ENCODE data around the gene GNG12. TPM values are rescaled to one million over a fixed set of nuclear protein-coding genes. Genes with fewer than 3 reads are reported as not detected.
A peak's percentile ranks its signal among the peaks of the same experiment; 100 is the strongest.

Gene GNG12
- total RNA-seq, 2 donors from 2014 or later = 49.4 to 61.5 TPM

GRCh38 chr1:67705735-67706453 is 127.4 kb downstream of the GNG12 start:
- peak; percentile 51 for DNase-seq (ENCODE audit: low spot score)
- TF ChIP-seq POLR2AphosphoS5 (IDR thresholded peaks at IDR 0.05) = no peak
- Histone ChIP-seq H3K4me3 (no peak overlapping the region), H3K27ac (no peak overlapping the region), H3K27me3 (replicated peaks; ENCODE audit: insufficient read depth) (no peaks in the 10 kb centered on the region), H3K4me1 (replicated peaks) (no peaks in the 10 kb centered on the region), H3K36me3 (no peaks in the 10 kb centered on the region), H3K9me3 (no peaks in the 10 kb centered on the region)
- intact Hi-C loops (cut with DNase I) = loop anchor here (5.0 kb wide), 1 partner anchor 41 kb away; no protein-coding TSS in a partner anchor
- WGBS = 43% methylated on average over 10 of the region's 10 CpGs

GRCh38 chr1:67704351-67704750 is 128.9 kb downstream of the GNG12 start:
- Histone ChIP-seq H3K36me3 (no peaks in the 10 kb centered on the region), H3K4me3 (no peak overlapping the region), H3K27ac (no peak overlapping the region), H3K27me3 (replicated peaks; ENCODE audit: insufficient read depth) (no peaks in the 10 kb centered on the region), H3K9me3 (no peaks in the 10 kb centered on the region), H3K4me1 (replicated peaks) (no peaks in the 10 kb centered on the region)
- intact Hi-C loops (cut with DNase I) = no loop called here
- 96% methylated on average over 3 of the region's 3 CpGs for WGBS
- no peak for DNase-seq (ENCODE audit: low spot score)
- TF ChIP-seq CTCF (IDR thresholded peaks at IDR 0.05) = no peak
- TF ChIP-seq POLR2A (IDR thresholded peaks at IDR 0.05) = no peak
- TF ChIP-seq POLR2AphosphoS5 (IDR thresholded peaks at IDR 0.05) = no peak

- H3K9me3 ChIP-seq = no peaks in the 10 kb centered on the region
- no peak overlapping the region for H3K27ac ChIP-seq
- intact Hi-C loops (cut with DNase I) = no loop called here
- H3K36me3 ChIP-seq = no peaks in the 10 kb centered on the region
- no peaks in the 10 kb centered on the region for H3K4me1 ChIP-seq (replicated peaks)
- H3K4me3 ChIP-seq = no peak overlapping the region
- WGBS = 83% methylated on average over 2 of the region's 2 CpGs
- DNase-seq (ENCODE audit: low spot score) = no peak
- no peaks in the 10 kb centered on the region for H3K27me3 ChIP-seq (replicated peaks; ENCODE audit: insufficient read depth)
- TF ChIP-seq CTCF (IDR thresholded peaks at IDR 0.05) (no peak), POLR2AphosphoS5 (IDR thresholded peaks at IDR 0.05) (no peak), POLR2A (IDR thresholded peaks at IDR 0.05) (no peak)
Observed at GRCh38 chr1:67701876-67702275, 131.4 kb downstream of the GNG12 start.

DNA sequence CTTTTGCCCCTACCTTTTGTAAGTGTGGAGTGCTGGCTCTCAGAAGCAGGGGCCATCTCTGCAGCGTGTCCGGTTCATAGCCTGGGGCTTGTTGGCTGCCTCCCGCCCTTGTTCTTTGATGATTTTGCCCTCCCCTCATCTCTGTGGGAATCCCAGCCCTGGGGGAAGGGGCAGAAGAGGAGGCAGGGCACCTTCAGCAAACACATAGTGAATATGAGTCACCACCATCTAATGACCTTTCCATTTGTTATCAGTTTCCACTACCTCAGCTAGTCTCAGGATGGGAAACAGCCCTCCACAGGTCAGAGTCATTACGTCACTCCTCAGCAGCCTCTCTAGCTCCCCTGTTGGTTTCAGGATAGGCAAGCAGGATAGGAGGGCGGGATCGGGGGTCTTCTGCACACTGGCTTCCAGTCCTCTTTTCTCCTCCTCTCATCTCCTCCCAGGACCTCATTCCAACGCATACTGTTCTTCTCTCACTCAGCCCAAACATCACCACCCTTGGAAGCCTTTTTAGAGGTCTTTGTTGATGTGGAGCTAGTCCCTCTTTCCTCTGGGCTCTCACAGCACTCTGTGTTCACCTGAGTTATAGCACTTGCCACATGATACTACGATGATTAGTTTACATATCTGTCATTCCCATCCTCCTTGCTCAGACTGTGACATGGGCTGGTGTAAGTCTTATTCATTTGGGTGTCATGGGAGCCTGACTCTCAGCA is 132.4 kb downstream of the GNG12 start:
- no peak overlapping the region for H3K27ac ChIP-seq
- no peak overlapping the region for H3K4me3 ChIP-seq
- no peaks in the 10 kb centered on the region for H3K27me3 ChIP-seq (replicated peaks; ENCODE audit: insufficient read depth)
- no peaks in the 10 kb centered on the region for H3K9me3 ChIP-seq
- intact Hi-C loops (cut with DNase I) = no loop called here
- no peak for DNase-seq (ENCODE audit: low spot score)
- TF ChIP-seq POLR2A (IDR thresholded peaks at IDR 0.05) = no peak
- TF ChIP-seq POLR2AphosphoS5 (IDR thresholded peaks at IDR 0.05) = no peak
- TF ChIP-seq CTCF (IDR thresholded peaks at IDR 0.05) = no peak
- H3K4me1 ChIP-seq (replicated peaks) = no peaks in the 10 kb centered on the region
- WGBS = 61% methylated on average over 8 of the region's 8 CpGs
- no peaks in the 10 kb centered on the region for H3K36me3 ChIP-seq

GRCh38 chr1:67700220-67700619 is 133.0 kb downstream of the GNG12 start:
- H3K36me3 ChIP-seq = no peaks in the 10 kb centered on the region
- no peaks in the 10 kb centered on the region for H3K9me3 ChIP-seq
- TF ChIP-seq POLR2AphosphoS5 (IDR thresholded peaks at IDR 0.05) = no peak
- TF ChIP-seq POLR2A (IDR thresholded peaks at IDR 0.05) = no peak
- TF ChIP-seq CTCF (IDR thresholded peaks at IDR 0.05) = no peak
- no peak for DNase-seq (ENCODE audit: low spot score)
- WGBS = 74% methylated on average over 4 of the region's 4 CpGs
- no peak overlapping the region for H3K27ac ChIP-seq
- H3K27me3 ChIP-seq (replicated peaks; ENCODE audit: insufficient read depth) = no peaks in the 10 kb centered on the region
- no peaks in the 10 kb centered on the region for H3K4me1 ChIP-seq (replicated peaks)
- intact Hi-C loops (cut with DNase I) = no loop called here
- H3K4me3 ChIP-seq = no peak overlapping the region

Measured in prostate gland (tissue), 2 donors.